KMS-11 (cell line): ENCODE results near the gene OPALIN.

Experiments used
- H2AFZ ChIP-seq: fragments of 200-600 bp; sonication (generic); 2 replicates; pipeline ENCODE4 v1.6.1; 2016; ENCODE audit warnings: antibody characterized with exemption, mixed run types, low read depth
- H3K27ac ChIP-seq: fragments of 200-600 bp; sonication (generic); 2 replicates; pipeline ENCODE4 v1.6.1; 2016; ENCODE audit warnings: mild to moderate bottlenecking, mixed run types
- H3K27me3 ChIP-seq: fragments of 200-600 bp; sonication (generic); 2 replicates; pipeline ENCODE4 v1.6.1; 2017; ENCODE audit warnings: mild to moderate bottlenecking, low read depth, mixed run types, moderate library complexity; ENCODE audit not compliant: insufficient read depth
- H3K36me3 ChIP-seq: fragments of 200-600 bp; sonication (generic); 2 replicates; pipeline ENCODE4 v1.6.1; 2017; ENCODE audit warnings: mild to moderate bottlenecking, mixed run types; ENCODE audit not compliant: insufficient read depth
- H3K4me1 ChIP-seq: fragments of 200-600 bp; sonication (generic); 2 replicates; pipeline ENCODE4 v1.6.1; 2016; ENCODE audit warnings: mild to moderate bottlenecking, low read depth, mixed run types; ENCODE audit not compliant: poor library complexity, severe bottlenecking
- H3K4me2 ChIP-seq: fragments of 200-600 bp; sonication (generic); 2 replicates; pipeline ENCODE4 v1.7.0; 2016; ENCODE audit warnings: mild to moderate bottlenecking, mixed run types
- H3K4me3 ChIP-seq: fragments of 200-600 bp; sonication (generic); IDR thresholded peaks from 2 replicates; pipeline ENCODE4 v1.6.1; 2017; ENCODE audit warnings: low read depth, low read length, mixed read lengths; ENCODE audit not compliant: insufficient read depth
- H3K79me2 ChIP-seq: fragments of 200-600 bp; sonication (generic); 2 replicates; pipeline ENCODE4 v1.6.1; 2016; ENCODE audit warnings: low read depth, mixed run types; ENCODE audit not compliant: insufficient read depth
- H3K9ac ChIP-seq: fragments of 200-600 bp; sonication (generic); 2 replicates; pipeline ENCODE4 v1.6.1; 2016; ENCODE audit warnings: mild to moderate bottlenecking, mixed run types
- H4K20me1 ChIP-seq: fragments of 200-600 bp; sonication (generic); 2 replicates; pipeline ENCODE4 v1.6.1; 2016; ENCODE audit warnings: mild to moderate bottlenecking, mixed run types; ENCODE audit not compliant: insufficient read depth
- TF ChIP-seq, protein P1 (sequence below): fragments of 200-600 bp; sonication (generic); conservative IDR thresholded peaks from 2 replicates; pipeline ENCODE4 v1.6.1; 2017; ENCODE audit warnings: low read depth, mild to moderate bottlenecking, antibody characterized with exemption, low read length, moderate library complexity, mixed read lengths

Gene OPALIN

GRCh38 chr10:96358851-96359540 is at the start of gene OPALIN:
Gene OPALIN, minus strand, starts transcription at chr10:96359002. Its CDS starts 106 bp downstream, at chr10:96358896.
- Histone ChIP-seq H3K9ac (no peak within 1 kb of the TSS), H4K20me1 (no peaks in the 10 kb centered on the region), H3K27ac (no peak within 1 kb of the TSS), H3K36me3 (no peaks in the 10 kb centered on the region), H3K4me3 (no peak within 1 kb of the TSS), H2AFZ (no peak within 1 kb of the TSS), H3K27me3 (no peaks in the 10 kb centered on the region), H3K4me2 (no peak within 1 kb of the TSS), H3K4me1 (no peaks in the 10 kb centered on the region), H3K79me2 (no peaks in the 10 kb centered on the region)
- TF ChIP-seq, protein P1, sequence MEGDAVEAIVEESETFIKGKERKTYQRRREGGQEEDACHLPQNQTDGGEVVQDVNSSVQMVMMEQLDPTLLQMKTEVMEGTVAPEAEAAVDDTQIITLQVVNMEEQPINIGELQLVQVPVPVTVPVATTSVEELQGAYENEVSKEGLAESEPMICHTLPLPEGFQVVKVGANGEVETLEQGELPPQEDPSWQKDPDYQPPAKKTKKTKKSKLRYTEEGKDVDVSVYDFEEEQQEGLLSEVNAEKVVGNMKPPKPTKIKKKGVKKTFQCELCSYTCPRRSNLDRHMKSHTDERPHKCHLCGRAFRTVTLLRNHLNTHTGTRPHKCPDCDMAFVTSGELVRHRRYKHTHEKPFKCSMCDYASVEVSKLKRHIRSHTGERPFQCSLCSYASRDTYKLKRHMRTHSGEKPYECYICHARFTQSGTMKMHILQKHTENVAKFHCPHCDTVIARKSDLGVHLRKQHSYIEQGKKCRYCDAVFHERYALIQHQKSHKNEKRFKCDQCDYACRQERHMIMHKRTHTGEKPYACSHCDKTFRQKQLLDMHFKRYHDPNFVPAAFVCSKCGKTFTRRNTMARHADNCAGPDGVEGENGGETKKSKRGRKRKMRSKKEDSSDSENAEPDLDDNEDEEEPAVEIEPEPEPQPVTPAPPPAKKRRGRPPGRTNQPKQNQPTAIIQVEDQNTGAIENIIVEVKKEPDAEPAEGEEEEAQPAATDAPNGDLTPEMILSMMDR: no peak

GRCh38 chr10:96408201-96408600 is 49.4 kb upstream of the OPALIN start:
- H3K9ac ChIP-seq: no peak overlapping the region
- no peaks in the 10 kb centered on the region for H3K79me2 ChIP-seq
- no peaks in the 10 kb centered on the region for H3K36me3 ChIP-seq
- no peaks in the 10 kb centered on the region for H3K4me1 ChIP-seq
- H2AFZ ChIP-seq: no peak overlapping the region
- H3K4me3 ChIP-seq: no peak overlapping the region
- no peaks in the 10 kb centered on the region for H4K20me1 ChIP-seq
- no peak overlapping the region for H3K27ac ChIP-seq
- TF ChIP-seq, protein P1: no peak
- H3K27me3 ChIP-seq: no peaks in the 10 kb centered on the region
- no peak overlapping the region for H3K4me2 ChIP-seq

DNA sequence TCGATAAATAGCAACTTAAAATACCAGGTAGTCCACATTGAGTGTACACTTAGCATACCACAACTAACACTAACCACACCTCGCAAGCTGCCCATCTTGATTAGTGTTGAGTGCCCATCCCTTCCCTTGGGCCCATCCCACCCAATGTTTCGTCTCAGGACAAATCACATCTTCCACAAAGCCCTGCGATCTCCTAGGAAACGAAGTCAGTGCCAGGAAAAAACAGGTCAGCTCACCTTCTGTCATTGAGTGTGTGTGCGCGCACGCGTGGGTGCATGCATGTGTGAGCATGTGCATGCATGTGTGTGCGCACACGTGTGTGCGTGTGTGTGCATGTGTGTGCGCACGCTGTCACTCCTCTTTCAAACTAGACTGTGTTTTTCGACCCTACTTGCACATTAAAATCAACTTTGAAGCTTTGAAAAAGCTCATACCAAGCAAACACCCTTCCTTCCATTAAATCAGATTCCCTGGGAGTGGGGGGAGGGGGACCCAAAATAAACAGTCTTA is 48.8 kb upstream of the OPALIN start:
- H3K36me3 ChIP-seq: no peaks in the 10 kb centered on the region
- no peak overlapping the region for H3K4me3 ChIP-seq
- TF ChIP-seq, protein P1: no peak
- no peaks in the 10 kb centered on the region for H3K4me1 ChIP-seq
- no peak overlapping the region for H3K4me2 ChIP-seq
- no peak overlapping the region for H2AFZ ChIP-seq
- H3K27me3 ChIP-seq: no peaks in the 10 kb centered on the region
- no peak overlapping the region for H3K27ac ChIP-seq
- no peak overlapping the region for H3K9ac ChIP-seq
- H3K79me2 ChIP-seq: no peaks in the 10 kb centered on the region
- no peaks in the 10 kb centered on the region for H4K20me1 ChIP-seq

- Histone ChIP-seq H3K4me3 (no peak overlapping the region), H3K79me2 (no peaks in the 10 kb centered on the region), H3K9ac (no peak overlapping the region), H4K20me1 (no peaks in the 10 kb centered on the region), H3K27ac (no peak overlapping the region), H3K36me3 (no peaks in the 10 kb centered on the region), H2AFZ (no peak overlapping the region), H3K27me3 (no peaks in the 10 kb centered on the region), H3K4me2 (no peak overlapping the region), H3K4me1 (no peaks in the 10 kb centered on the region)
- TF ChIP-seq, protein P1: no peak
These were observed 47.3 kb upstream of the OPALIN start for GRCh38 chr10:96406091-96406490.
